Measurements from ENCODE around the gene CHPF2. TPM values are rescaled to one million over a fixed set of nuclear protein-coding genes. Genes with fewer than 3 reads are reported as not detected.

CHPF2 gene
- polyA plus RNA-seq, 3 donors: 34.4 to 38.0 (median 36.0) TPM

- peaks cover 95% of the 10 kb centered on the region for H4K20me1 ChIP-seq (ENCODE audit: insufficient read depth, low read length)
- peaks cover 61% of the 10 kb centered on the region for H3K4me1 Mint-ChIP-seq
- H3K27me3 Mint-ChIP-seq (ENCODE audit: low read depth in 3 of 3): peaks cover 81 to 95% (median 82%) of the 10 kb centered on the region in 3 donors
- H3K27ac ChIP-seq (ENCODE audit: low read depth in 1 of 2, low read length in 2 of 2): no peak overlapping the region
- TF ChIP-seq CTCF (IDR thresholded peaks at IDR 0.05): no peak
- intact Hi-C loops (cut with micrococcal nuclease): loop anchor here (2.0 to 5.0 kb wide), 2 partner anchors 23 to 53 kb away; no protein-coding TSS in a partner anchor
- peaks cover 0 to 24% (median 12%) of the 10 kb centered on the region in 7 donors for H3K9me3 Mint-ChIP-seq
- no peak overlapping the region for H3K27ac Mint-ChIP-seq
- peaks cover 39 to 52% of the 10 kb centered on the region in 2 donors for H3K4me1 ChIP-seq (ENCODE audit: control insufficient read depth in 1 of 2, insufficient read depth in 2 of 2, low read length in 2 of 2)
- peak overlapping the region; percentile 55 for H3K9ac ChIP-seq (ENCODE audit: insufficient read depth, low read length, poor library complexity, severe bottlenecking)
- peak overlapping the region; percentile 80 for H3K4me2 ChIP-seq (replicated peaks; ENCODE audit: extremely low read depth, low read length, poor library complexity, severe bottlenecking)
- no peak for DNase-seq
- H3K4me3 Mint-ChIP-seq: peak overlapping the region; percentile 81 to 91
- H3K79me2 ChIP-seq (ENCODE audit: insufficient read depth, low read length): no peaks in the 10 kb centered on the region
- H3K4me3 ChIP-seq (replicated peaks in 1 of 3; ENCODE audit: low read depth in 2 of 3, low read length in 3 of 3): peak overlapping the region in 1 of 3 experiments; percentile 62
- H3K36me3 Mint-ChIP-seq: peaks cover 30 to 42% of the 10 kb centered on the region in 2 donors
- H3K36me3 ChIP-seq (replicated peaks in 1 of 2; ENCODE audit: control insufficient read depth in 1 of 2, insufficient read depth in 2 of 2, low read length in 2 of 2): no peaks in the 10 kb centered on the region
- H2AFZ ChIP-seq (ENCODE audit: insufficient read depth, low read depth, low read length, poor library complexity, severe bottlenecking): no peak overlapping the region
- H3K9me3 ChIP-seq (replicated peaks in 1 of 2; ENCODE audit: control insufficient read depth in 1 of 2, insufficient read depth in 1 of 2, low read length in 2 of 2): peaks cover 0 to 14% of the 10 kb centered on the region in 2 donors
- 17% methylated on average over 3 of the region's 5 CpGs for WGBS (ENCODE audit: insufficient coverage)
- peaks cover 59 to 80% of the 10 kb centered on the region in 2 donors for H3K27me3 ChIP-seq (ENCODE audit: control insufficient read depth in 2 of 2, insufficient read depth in 2 of 2, low read length in 2 of 2)
Measured at GRCh38 chr7:151249732-151250072, 17.4 kb downstream of the CHPF2 start.

- peaks cover 53 to 75% of the 10 kb centered on the region in 2 donors for H3K27me3 ChIP-seq (ENCODE audit: control insufficient read depth in 2 of 2, insufficient read depth in 2 of 2, low read length in 2 of 2)
- peaks cover 57% of the 10 kb centered on the region for H3K4me1 Mint-ChIP-seq
- peak overlapping the region; percentile 11 to 76 for H3K4me3 Mint-ChIP-seq
- H3K4me3 ChIP-seq (replicated peaks in 1 of 3; ENCODE audit: low read depth in 2 of 3, low read length in 3 of 3): no peak overlapping the region
- no peaks in the 10 kb centered on the region for H3K36me3 ChIP-seq (replicated peaks in 1 of 2; ENCODE audit: control insufficient read depth in 1 of 2, insufficient read depth in 2 of 2, low read length in 2 of 2)
- peaks cover 31 to 49% of the 10 kb centered on the region in 2 donors for H3K36me3 Mint-ChIP-seq
- intact Hi-C loops (cut with micrococcal nuclease): loop anchor here (5.0 kb wide), 1 partner anchor 52 kb away; no protein-coding TSS in a partner anchor
- TF ChIP-seq CTCF (IDR thresholded peaks at IDR 0.05): no peak
- H3K9me3 Mint-ChIP-seq: peaks cover 0 to 23% (median 13%) of the 10 kb centered on the region in 7 donors
- H2AFZ ChIP-seq (ENCODE audit: insufficient read depth, low read depth, low read length, poor library complexity, severe bottlenecking): no peak overlapping the region
- H3K79me2 ChIP-seq (ENCODE audit: insufficient read depth, low read length): no peaks in the 10 kb centered on the region
- peaks cover 76 to 91% (median 79%) of the 10 kb centered on the region in 3 donors for H3K27me3 Mint-ChIP-seq (ENCODE audit: low read depth in 3 of 3)
- peak overlapping the region in 1 of 7 donors; percentile 19 for H3K27ac Mint-ChIP-seq
- peaks cover 95% of the 10 kb centered on the region for H4K20me1 ChIP-seq (ENCODE audit: insufficient read depth, low read length)
- peaks cover 33 to 44% of the 10 kb centered on the region in 2 donors for H3K4me1 ChIP-seq (ENCODE audit: control insufficient read depth in 1 of 2, insufficient read depth in 2 of 2, low read length in 2 of 2)
- no peak overlapping the region for H3K27ac ChIP-seq (ENCODE audit: low read depth in 1 of 2, low read length in 2 of 2)
- peaks cover 0 to 14% of the 10 kb centered on the region in 2 donors for H3K9me3 ChIP-seq (replicated peaks in 1 of 2; ENCODE audit: control insufficient read depth in 1 of 2, insufficient read depth in 1 of 2, low read length in 2 of 2)
- H3K9ac ChIP-seq (ENCODE audit: insufficient read depth, low read length, poor library complexity, severe bottlenecking): no peak overlapping the region
- WGBS (ENCODE audit: insufficient coverage): 67% methylated on average over 6 of the region's 7 CpGs
- no peak for DNase-seq
- no peak overlapping the region for H3K4me2 ChIP-seq (replicated peaks; ENCODE audit: extremely low read depth, low read length, poor library complexity, severe bottlenecking)
Measured at GRCh38 chr7:151250181-151251132, 18.2 kb downstream of the CHPF2 start.

All from CD14-positive monocyte (primary cell).